PC-3 (cell line): ENCODE data around the gene NDUFA1. TPM values are rescaled to one million over a fixed set of nuclear protein-coding genes. Genes with fewer than 3 reads are reported as not detected.

Source experiments
- ATAC-seq: fragments of 200-7000 bp; cut with Tn5 transposase; 2 replicates; pipeline ENCODE4 v1.9.1; 2020; ENCODE audit warnings: mild to moderate bottlenecking, moderate library complexity
- BruUV-seq: library from RNA; stranded (reverse); fragments of 400-500 nt; replicated peaks from 2 replicates; lab custom pipeline; 2021; lab: Mats Ljungman, UMichigan
- CTCF ChIA-PET: fragments of 300-600 bp; sonication (Branson Sonifier 250); formaldehyde crosslinking; loops from one replicate; lab custom pipeline; 2022; ENCODE audit warnings: antibody characterized with exemption; lab: Charles Lee
- POLR2A ChIA-PET: fragments of 300-600 bp; sonication (Branson Sonifier 250); formaldehyde crosslinking; loops from one replicate; lab custom pipeline; 2022; ENCODE audit warnings: antibody characterized with exemption; ENCODE audit not compliant: unreplicated experiment; lab: Charles Lee
- DNase-seq: peaks from one replicate; pipeline ENCODE4 v3.0.0-alpha.2; 2015
- H2AFZ ChIP-seq: fragments of 300-600 bp; sonication (generic); 2 replicates; pipeline ENCODE4 v1.6.0; 2016; ENCODE audit warnings: antibody characterized with exemption, low read length
- H3F3A ChIP-seq: fragments of 300-600 bp; sonication (generic); one replicate; pipeline ENCODE4 v1.6.0; 2017; ENCODE audit warnings: antibody characterized with exemption, low read length, control low read depth, mild to moderate bottlenecking; ENCODE audit not compliant: unreplicated experiment
- H3K27ac ChIP-seq: fragments of 300-600 bp; sonication (generic); 2 replicates; pipeline ENCODE4 v1.5.1; 2016; ENCODE audit warnings: mild to moderate bottlenecking, low read length
- H3K27me3 ChIP-seq: fragments of 300-600 bp; sonication (generic); 2 replicates; pipeline ENCODE4 v1.6.1; 2016; ENCODE audit warnings: low read length, mixed read lengths
- H3K36me3 ChIP-seq: fragments of 300-600 bp; sonication (generic); 2 replicates; pipeline ENCODE4 v1.6.1; 2016; ENCODE audit warnings: low read depth, mixed run types, low read length, mixed read lengths
- H3K4me1 ChIP-seq: fragments of 300-600 bp; sonication (generic); 2 replicates; pipeline ENCODE4 v1.5.1; 2016; ENCODE audit warnings: low read length; ENCODE audit not compliant: insufficient read depth
- H3K4me2 ChIP-seq: fragments of 300-600 bp; sonication (generic); 2 replicates; pipeline ENCODE4 v1.6.0; 2016; ENCODE audit warnings: low read length
- H3K4me3 ChIP-seq: fragments of 300-600 bp; sonication (generic); 2 replicates; pipeline ENCODE4 v1.5.1; 2016; ENCODE audit warnings: mild to moderate bottlenecking, low read length, mixed read lengths
- H3K79me2 ChIP-seq: fragments of 300-600 bp; sonication (generic); 2 replicates; pipeline ENCODE4 v1.6.1; 2017; ENCODE audit warnings: low read length, mixed read lengths
- H3K9ac ChIP-seq: fragments of 300-600 bp; sonication (generic); 2 replicates; pipeline ENCODE4 v1.6.0; 2016; ENCODE audit warnings: mild to moderate bottlenecking, low read length
- H3K9me2 ChIP-seq: fragments of 300-600 bp; sonication (generic); replicated peaks from 2 replicates; pipeline ENCODE4 v1.6.1; 2016; ENCODE audit warnings: mixed run types, low read length, mixed read lengths
- H3K9me3 ChIP-seq: fragments of 300-600 bp; sonication (generic); 2 replicates; pipeline ENCODE4 v1.6.1; 2016; ENCODE audit warnings: low read length, mixed read lengths
- H4K20me1 ChIP-seq: fragments of 300-600 bp; sonication (generic); 2 replicates; pipeline ENCODE4 v1.6.1; 2016; ENCODE audit warnings: low read length, mixed read lengths
- CTCF ChIP-seq: fragments of 300-600 bp; sonication (generic); conservative IDR thresholded peaks from 2 replicates; pipeline ENCODE4 v1.5.1; 2017; ENCODE audit warnings: antibody characterized with exemption, low read depth, mild to moderate bottlenecking, low read length
- EZH2 ChIP-seq: fragments of 300-600 bp; sonication (generic); IDR thresholded peaks from one replicate; pipeline ENCODE4 v1.6.1; 2017; ENCODE audit warnings: antibody characterized with exemption, mild to moderate bottlenecking, low read length; ENCODE audit not compliant: unreplicated experiment
- EZH2phosphoT487 ChIP-seq: fragments of 300-600 bp; sonication (generic); IDR thresholded peaks from 2 replicates; pipeline ENCODE4 v1.6.1; 2018; ENCODE audit warnings: mild to moderate bottlenecking, antibody characterized with exemption, low read length, borderline replicate concordance
- intact Hi-C: fragments of 100-400 bp; cut with micrococcal nuclease; formaldehyde crosslinking; loops from 2 replicates; pipeline ENCODE4 v1.9.0; 2023
- total RNA-seq: library from RNA; depleted of rRNA; stranded (reverse); fragments of >200 nt; gene quantifications from 2 replicates; pipeline ENCODE4 v1.2.3, GENCODE V29; 2014

NDUFA1 gene
- total RNA-seq, 1 experiment from 2014 or later: 167 TPM

- ChIA-PET POLR2A (interaction anchor here (0.6 kb wide), 1 partner anchor 18 kb away, joined by 3 read pairs; the partner anchor contains the start of gene UPF3B), CTCF (interaction anchor here (0.6 kb wide), 1 partner anchor 121 kb away, joined by 3 read pairs; no protein-coding TSS in a partner anchor)
- Histone ChIP-seq H3K4me3 (peak overlapping the region; percentile 99), H3K4me2 (peak overlapping the region; percentile 98), H3F3A (no peaks in the 10 kb centered on the region), H3K79me2 (peaks cover 66% of the 10 kb centered on the region), H3K9ac (peak overlapping the region; percentile 97), H3K4me1 (peaks cover 5% of the 10 kb centered on the region), H3K9me3 (no peaks in the 10 kb centered on the region), H3K27me3 (no peaks in the 10 kb centered on the region), H3K9me2 (no peaks in the 10 kb centered on the region), H3K36me3 (peaks cover 2% of the 10 kb centered on the region; the same call in 1 of the 2 replicates), H4K20me1 (0 out of 2 replicates have a peak, but pooled peaks cover 3% of the 10 kb centered on the region), H2AFZ (peak overlapping the region; percentile 99), H3K27ac (peak overlapping the region; percentile 84)
- no TSS peak for BruUV-seq
- intact Hi-C loops: loop anchor here (1.0 to 5.0 kb wide), 2 partner anchors 17 to 78 kb away; partner anchors contain the start of gene RPL39
- DNase-seq: peak; percentile 33
- ATAC-seq: peak; percentile 43
- TF ChIP-seq EZH2 (no peak), EZH2phosphoT487 (no peak), CTCF (no peak)
Observed at GRCh38 chrX:119870626-119871131, 953 bp upstream of the NDUFA1 start.

- H2AFZ ChIP-seq: peak overlapping the region; percentile 99
- ChIA-PET POLR2A (interaction anchor here (0.6 kb wide), 1 partner anchor 18 kb away, joined by 3 read pairs; the partner anchor contains the start of gene UPF3B), CTCF (interaction anchor here (0.6 kb wide), 1 partner anchor 122 kb away, joined by 3 read pairs; no protein-coding TSS in a partner anchor)
- intact Hi-C loops: loop anchor here (1.0 to 5.0 kb wide), 2 partner anchors 18 to 79 kb away; partner anchors contain the start of gene RPL39
- no peak for DNase-seq
- H3K36me3 ChIP-seq: peaks cover 6% of the 10 kb centered on the region
- peaks cover 5% of the 10 kb centered on the region for H3K4me1 ChIP-seq
- H3K9me2 ChIP-seq: no peaks in the 10 kb centered on the region
- H4K20me1 ChIP-seq: peaks cover 3% of the 10 kb centered on the region; the same call in 1 of the 2 replicates
- no peaks in the 10 kb centered on the region for H3K9me3 ChIP-seq
- peak overlapping the region; percentile 98 for H3K4me2 ChIP-seq
- peak overlapping the region; percentile 97 for H3K9ac ChIP-seq
- no peaks in the 10 kb centered on the region for H3F3A ChIP-seq
- peak overlapping the region; percentile 99 for H3K4me3 ChIP-seq
- peak; percentile 29 for ATAC-seq
- peaks cover 66% of the 10 kb centered on the region for H3K79me2 ChIP-seq
- TF ChIP-seq CTCF (no peak), EZH2 (no peak), EZH2phosphoT487 (no peak)
- peak overlapping the region; percentile 84 for H3K27ac ChIP-seq
- BruUV-seq: TSS peak; percentile 84
- H3K27me3 ChIP-seq: no peaks in the 10 kb centered on the region
Observed at GRCh38 chrX:119871245-119871598, 410 bp upstream of the NDUFA1 start.

- Histone ChIP-seq H3K4me1 (no peaks in the 10 kb centered on the region), H3K9me3 (no peaks in the 10 kb centered on the region), H3K27ac (no peak overlapping the region), H3K36me3 (peaks cover 9% of the 10 kb centered on the region), H3K79me2 (peaks cover 19% of the 10 kb centered on the region), H3K27me3 (no peaks in the 10 kb centered on the region), H4K20me1 (no peaks in the 10 kb centered on the region; the same call in 1 of the 2 replicates), H3K4me3 (no peak overlapping the region), H3F3A (no peaks in the 10 kb centered on the region), H3K4me2 (no peak overlapping the region), H3K9me2 (no peaks in the 10 kb centered on the region), H3K9ac (no peak overlapping the region), H2AFZ (no peak overlapping the region)
- ChIA-PET CTCF (interaction anchor here (0.6 kb wide), 1 partner anchor 186 kb away, joined by 7 read pairs; the partner anchor contains the start of gene SEPTIN6), POLR2A (no interaction called here)
- intact Hi-C loops: no loop called here
- no peak for ATAC-seq
- no TSS peak for BruUV-seq
- TF ChIP-seq CTCF: no peak
- TF ChIP-seq EZH2phosphoT487: no peak
- TF ChIP-seq EZH2: no peak
- no peak for DNase-seq
Observed at GRCh38 chrX:119878740-119879139, 7.1 kb downstream of the NDUFA1 start.
